ENCODE measurements around the gene SIT1. TPM values are rescaled to one million over a fixed set of nuclear protein-coding genes. Genes with fewer than 3 reads are reported as not detected.

Gene SIT1
- total RNA-seq, 1 donor from 2014 or later: not detected

DNA sequence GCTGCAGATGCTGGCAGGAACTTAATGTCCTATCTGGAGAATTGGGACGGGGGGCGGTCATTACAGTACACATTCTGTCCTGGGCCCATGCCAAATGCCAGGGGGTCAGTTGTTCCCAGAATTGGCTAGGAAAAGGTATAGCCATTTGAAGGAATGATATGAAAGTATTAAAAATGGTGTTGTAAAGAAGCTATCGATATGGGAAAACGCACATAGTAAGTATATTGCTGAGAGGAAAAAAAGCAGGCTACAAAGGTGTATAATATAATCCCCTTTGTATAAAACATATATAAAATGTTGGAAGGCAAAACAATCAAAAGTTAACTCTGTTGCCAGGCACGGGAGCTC is 14.7 kb upstream of the SIT1 start:
- Histone ChIP-seq H2AFZ (ENCODE audit: low read depth, low read length) (peak overlapping the region; percentile 88), H3K4me2 (ENCODE audit: low read length) (peak overlapping the region; percentile 93), H3K4me1 (ENCODE audit: insufficient read depth, low read length) (peaks cover 21% of the 10 kb centered on the region), H3K9me3 (ENCODE audit: insufficient read depth, low read depth, low read length) (no peaks in the 10 kb centered on the region), H3K27ac (ENCODE audit: low read depth, low read length) (no peak overlapping the region), H3K36me3 (ENCODE audit: insufficient read depth, low read length) (peaks cover 6% of the 10 kb centered on the region), H3K79me2 (ENCODE audit: insufficient read depth, low read length) (no peaks in the 10 kb centered on the region), H3K4me3 (ENCODE audit: insufficient read depth, low read depth, low read length) (peak overlapping the region; percentile 58), H3K27me3 (ENCODE audit: insufficient read depth, low read length) (no peaks in the 10 kb centered on the region), H3K9ac (ENCODE audit: low read length) (peak overlapping the region; percentile 66), H4K20me1 (ENCODE audit: insufficient read depth, low read length) (no peaks in the 10 kb centered on the region)
- peaks cover 15% of the 10 kb centered on the region for H3K4me1 Mint-ChIP-seq (ENCODE audit: low read depth, unreplicated experiment)
- no peak overlapping the region for H3K27ac Mint-ChIP-seq (ENCODE audit: unreplicated experiment)
- H3K4me3 Mint-ChIP-seq (ENCODE audit: unreplicated experiment): peak overlapping the region; percentile 80
- FAIRE-seq (no peak), DNase-seq (ENCODE audit: low read depth) (no peak)
- TF ChIP-seq, protein P1, sequence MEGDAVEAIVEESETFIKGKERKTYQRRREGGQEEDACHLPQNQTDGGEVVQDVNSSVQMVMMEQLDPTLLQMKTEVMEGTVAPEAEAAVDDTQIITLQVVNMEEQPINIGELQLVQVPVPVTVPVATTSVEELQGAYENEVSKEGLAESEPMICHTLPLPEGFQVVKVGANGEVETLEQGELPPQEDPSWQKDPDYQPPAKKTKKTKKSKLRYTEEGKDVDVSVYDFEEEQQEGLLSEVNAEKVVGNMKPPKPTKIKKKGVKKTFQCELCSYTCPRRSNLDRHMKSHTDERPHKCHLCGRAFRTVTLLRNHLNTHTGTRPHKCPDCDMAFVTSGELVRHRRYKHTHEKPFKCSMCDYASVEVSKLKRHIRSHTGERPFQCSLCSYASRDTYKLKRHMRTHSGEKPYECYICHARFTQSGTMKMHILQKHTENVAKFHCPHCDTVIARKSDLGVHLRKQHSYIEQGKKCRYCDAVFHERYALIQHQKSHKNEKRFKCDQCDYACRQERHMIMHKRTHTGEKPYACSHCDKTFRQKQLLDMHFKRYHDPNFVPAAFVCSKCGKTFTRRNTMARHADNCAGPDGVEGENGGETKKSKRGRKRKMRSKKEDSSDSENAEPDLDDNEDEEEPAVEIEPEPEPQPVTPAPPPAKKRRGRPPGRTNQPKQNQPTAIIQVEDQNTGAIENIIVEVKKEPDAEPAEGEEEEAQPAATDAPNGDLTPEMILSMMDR (IDR thresholded peaks at IDR 0.05; ENCODE audit: insufficient read depth, low read depth, low read length): no peak
- no peak for TF ChIP-seq EZH2 (IDR thresholded peaks at IDR 0.05; ENCODE audit: insufficient read depth, low read length)
- H3K36me3 Mint-ChIP-seq (ENCODE audit: low read depth, unreplicated experiment): peaks cover 1% of the 10 kb centered on the region
- H3K9me3 Mint-ChIP-seq (ENCODE audit: unreplicated experiment): no peaks in the 10 kb centered on the region
- H3K27me3 Mint-ChIP-seq (ENCODE audit: low read depth, unreplicated experiment): peaks cover 2% of the 10 kb centered on the region

DNA sequence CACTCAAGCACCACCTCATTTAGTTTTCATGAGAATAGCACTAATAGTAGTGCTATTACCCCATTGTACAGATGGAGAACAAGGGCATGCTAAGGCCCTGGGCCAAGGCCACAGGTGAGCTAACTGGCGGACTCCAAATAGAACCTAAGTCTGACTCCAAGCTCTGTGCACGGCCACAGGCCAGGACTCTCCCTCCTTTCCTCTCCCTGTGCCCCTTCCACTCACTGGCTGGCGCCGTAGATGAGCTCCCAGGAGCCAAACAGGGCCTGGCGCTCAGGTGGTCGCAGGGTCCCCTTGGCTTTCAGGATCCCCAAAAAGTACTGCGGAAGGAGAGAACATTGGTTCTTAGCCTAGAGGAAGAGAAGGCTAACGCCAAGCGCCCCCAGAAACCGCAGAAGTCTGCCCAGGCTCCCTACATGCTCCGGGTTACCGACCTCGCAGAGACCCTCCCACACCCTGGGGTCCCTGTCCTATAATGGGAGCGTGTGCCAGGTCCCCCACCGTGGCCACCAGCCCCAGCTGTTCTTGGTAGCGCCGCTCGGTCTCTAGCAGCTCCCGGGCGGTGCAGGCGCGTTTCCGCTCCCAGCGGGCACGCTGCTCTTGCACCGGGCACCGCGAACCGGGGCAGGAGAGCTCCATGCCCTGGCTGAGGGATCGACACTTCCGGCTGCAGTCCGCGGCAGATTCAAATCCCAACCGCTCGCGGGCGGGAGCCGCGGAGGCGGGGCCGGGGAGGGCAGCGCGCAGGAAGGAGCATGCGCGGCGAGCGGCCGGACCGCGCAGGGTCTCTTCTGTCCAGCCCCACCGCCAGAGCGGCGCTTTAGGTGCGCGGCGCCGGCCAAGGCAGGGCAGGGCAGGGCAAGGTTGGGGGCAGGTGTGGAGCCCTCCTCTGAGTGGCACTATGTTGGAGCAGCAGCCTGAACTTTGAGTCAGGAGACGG is 14.1 kb upstream of the SIT1 start, which contains the start of gene ARHGEF39:
ARHGEF39 (minus strand) TSS at position 665 of the 940 bp plus-strand sequence; CDS start at position 639, 26 bp downstream.
- H3K27me3 Mint-ChIP-seq (ENCODE audit: low read depth, unreplicated experiment): peaks cover 2% of the 10 kb centered on the region
- peak within 1 kb of the TSS; percentile 80 for H3K4me3 Mint-ChIP-seq (ENCODE audit: unreplicated experiment)
- H3K36me3 ChIP-seq (ENCODE audit: insufficient read depth, low read length): peaks cover 6% of the 10 kb centered on the region
- peak within 1 kb of the TSS; percentile 93 for H3K4me2 ChIP-seq (ENCODE audit: low read length)
- TF ChIP-seq EZH2 (IDR thresholded peaks at IDR 0.05; ENCODE audit: insufficient read depth, low read length): no peak
- TF ChIP-seq, protein P1 (IDR thresholded peaks at IDR 0.05; ENCODE audit: insufficient read depth, low read depth, low read length): no peak
- H3K4me3 ChIP-seq (ENCODE audit: insufficient read depth, low read depth, low read length): peak within 1 kb of the TSS; percentile 58
- no peaks in the 10 kb centered on the region for H3K79me2 ChIP-seq (ENCODE audit: insufficient read depth, low read length)
- H3K27ac Mint-ChIP-seq (ENCODE audit: unreplicated experiment): no peak within 1 kb of the TSS
- peaks cover 1% of the 10 kb centered on the region for H3K36me3 Mint-ChIP-seq (ENCODE audit: low read depth, unreplicated experiment)
- H3K9me3 Mint-ChIP-seq (ENCODE audit: unreplicated experiment): no peaks in the 10 kb centered on the region
- no peaks in the 10 kb centered on the region for H3K9me3 ChIP-seq (ENCODE audit: insufficient read depth, low read depth, low read length)
- no peaks in the 10 kb centered on the region for H3K27me3 ChIP-seq (ENCODE audit: insufficient read depth, low read length)
- peak within 1 kb of the TSS; percentile 66 for H3K9ac ChIP-seq (ENCODE audit: low read length)
- peak within 1 kb of the TSS; percentile 14 for H3K27ac ChIP-seq (ENCODE audit: low read depth, low read length)
- no peak for FAIRE-seq
- H2AFZ ChIP-seq (ENCODE audit: low read depth, low read length): peak within 1 kb of the TSS; percentile 88
- DNase-seq (ENCODE audit: low read depth): peak; percentile 45
- H3K4me1 Mint-ChIP-seq (ENCODE audit: low read depth, unreplicated experiment): peaks cover 15% of the 10 kb centered on the region
- H3K4me1 ChIP-seq (ENCODE audit: insufficient read depth, low read length): peaks cover 21% of the 10 kb centered on the region
- H4K20me1 ChIP-seq (ENCODE audit: insufficient read depth, low read length): no peaks in the 10 kb centered on the region

All from astrocyte (in vitro differentiated cells and primary cell).